GM12878 (cell line): ENCODE measurements around the gene SERHL2. TPM values are rescaled to one million over a fixed set of nuclear protein-coding genes. Genes with fewer than 3 reads are reported as not detected.
"Not testable (repeated sequence)": the region's sequence is repeated elsewhere in the genome, so short reads cannot be mapped to it uniquely, and the experiment has no call there.

Source experiments
- ATAC-seq: fragments of 200-7000 bp; cut with Tn5 transposase; 3 replicates; pipeline ENCODE4 v1.9.1; 2020; ENCODE audit warnings: mild to moderate bottlenecking, moderate library complexity
- BruUV-seq: library from RNA; stranded (reverse); fragments of 400-500 nt; replicated peaks from 2 replicates; lab custom pipeline; 2021; lab: Mats Ljungman, UMichigan
- CTCF ChIA-PET: fragments of 300-600 bp; sonication (Branson Sonifier 250); formaldehyde crosslinking; extraction: SDS; loops from one replicate; lab custom pipeline; 2021; ENCODE audit warnings: inconsistent platforms; lab: Yijun Ruan, JAX
- POLR2A ChIA-PET: fragments of 350-600 bp; formaldehyde crosslinking; extraction: SDS; loops from one replicate; lab custom pipeline; 2021; ENCODE audit warnings: inconsistent platforms; lab: Charles Lee
- RAD21 ChIA-PET: fragments of 300-600 bp; sonication (Branson Sonifier 250); formaldehyde crosslinking; loops from one replicate; lab custom pipeline; 2023; ENCODE audit warnings: antibody characterized with exemption; ENCODE audit not compliant: unreplicated experiment; lab: Charles Lee
- SMC1A ChIA-PET: fragments of 300-600 bp; sonication (Branson Sonifier 250); formaldehyde crosslinking; loops from one replicate; lab custom pipeline; 2023; ENCODE audit not compliant: unreplicated experiment, uncharacterized antibody; lab: Charles Lee
- DNase-seq: peaks from one replicate; pipeline ENCODE4 v3.0.0-alpha.2; 2011; ENCODE audit warnings: low read depth, low spot score
- FAIRE-seq: peaks from 3 replicates; lab custom pipeline; 2011; peaks lifted over from hg19 to GRCh38; lab: Jason Lieb, UNC
- H2AFZ ChIP-seq: 2 replicates; pipeline ENCODE4 v1.6.0; 2011; ENCODE audit warnings: low read depth, low read length, control low read depth; ENCODE audit not compliant: control insufficient read depth
- H3K27ac ChIP-seq: 2 replicates; pipeline ENCODE4 v1.5.1; 2011; ENCODE audit warnings: control low read depth; ENCODE audit not compliant: control insufficient read depth, insufficient read depth
- H3K27me3 ChIP-seq, 2 experiments: replicated peaks in 1 of 2; 2 replicates each; pipeline versions ENCODE4 v1.6.0 to v1.6.1; 2011; ENCODE audit warnings: low read length in 1 of 2; ENCODE audit not compliant: control insufficient read depth in 2 of 2, insufficient read depth in 2 of 2
- H3K36me3 ChIP-seq, 2 experiments: 2 replicates each; pipeline ENCODE4 v1.5.1; 2011; ENCODE audit warnings: low read length in 1 of 2; ENCODE audit not compliant: control insufficient read depth in 2 of 2, insufficient read depth in 2 of 2
- H3K4me1 ChIP-seq: 2 replicates; pipeline ENCODE4 v1.6.1; 2011; ENCODE audit warnings: mild to moderate bottlenecking, low read length, moderate library complexity, mixed read lengths; ENCODE audit not compliant: control insufficient read depth, insufficient read depth
- H3K4me2 ChIP-seq: 2 replicates; pipeline ENCODE4 v1.6.0; 2011; ENCODE audit warnings: control low read depth; ENCODE audit not compliant: control insufficient read depth, insufficient read depth
- H3K4me3 ChIP-seq: fragments of 200-600 bp; sonication (generic); 2 replicates; pipeline ENCODE4 v1.5.1; 2016
- H3K79me2 ChIP-seq: 2 replicates; pipeline ENCODE4 v1.6.0; 2011; ENCODE audit warnings: low read length; ENCODE audit not compliant: control insufficient read depth, insufficient read depth
- H3K9ac ChIP-seq: 2 replicates; pipeline ENCODE4 v1.8.0; 2011; ENCODE audit warnings: low read length, control low read depth, mixed read lengths; ENCODE audit not compliant: control insufficient read depth, insufficient read depth
- H3K9me3 ChIP-seq: replicated peaks from 3 replicates; pipeline ENCODE4 v1.5.1; 2011; ENCODE audit warnings: mild to moderate bottlenecking, low read length; ENCODE audit not compliant: control insufficient read depth, insufficient read depth
- H4K20me1 ChIP-seq: 2 replicates; pipeline ENCODE4 v1.6.0; 2011; ENCODE audit not compliant: control insufficient read depth, insufficient read depth
- CHD2 ChIP-seq: IDR thresholded peaks from 2 replicates; pipeline ENCODE4 v1.6.1; 2011; ENCODE audit warnings: low read depth, low read length, improper control_type of control experiment, borderline replicate concordance
- KDM1A ChIP-seq: fragments of 200-600 bp; sonication (generic); IDR thresholded peaks from 2 replicates; pipeline ENCODE4 v1.6.1; 2016; ENCODE audit warnings: borderline replicate concordance
- MTA2 ChIP-seq: fragments of 450-650 bp; IDR thresholded peaks from 2 replicates; pipeline ENCODE4 v1.6.1; 2016; ENCODE audit warnings: low read depth, mild to moderate bottlenecking, moderate library complexity
- SMARCA5 ChIP-seq: fragments of 450-650 bp; IDR thresholded peaks from 2 replicates; pipeline ENCODE4 v1.6.1; 2017; ENCODE audit warnings: mild to moderate bottlenecking
- WGBS: methylation state at CpG from one replicate; pipeline ENCODE4 v1.1.6; 2016; ENCODE audit warnings: low lambda C conversion rate; ENCODE audit not compliant: insufficient replicate concordance, insufficient coverage; ENCODE audit errors: missing lambda C conversion rate; 5-methylcytosine and 5-hydroxymethylcytosine counted together
- in situ Hi-C: fragments of 300-500 bp; cut with MboI; formaldehyde crosslinking; loops from 9 replicates; pipeline ENCODE4 v1.14.3; 2018; ENCODE audit warnings: mixed read lengths
- intact Hi-C: fragments of 100-400 bp; cut with micrococcal nuclease; formaldehyde crosslinking; loops from one replicate; pipeline ENCODE4 v1.14.2; 2022; ENCODE audit not compliant: unreplicated experiment
- polyA plus RNA-seq, 11 experiments: library from polyadenylated mRNA; depleted of rRNA in 4 of 11; unstranded in 6 of 11; stranded (reverse) in 5 of 11; fragments of >200 nt; fragmentation: Nextera tagmentation in 4 of 11; fragmentation: Illumina TruSeq in 1 of 11; extraction: Ambion mirVana in 4 of 11; extraction: Trizol in 1 of 11; gene quantifications; 1 replicate in 1 of 11; 2 replicates in 10 of 11; pipeline versions ENCODE4 v1.2.1 to v1.2.3, GENCODE V29; 2011 to 2016; ENCODE audit warnings: inconsistent platforms in 2 of 11, missing spikeins in 2 of 11, low read depth in 1 of 11
- total RNA-seq, 4 experiments: library from RNA; depleted of rRNA in 3 of 4; stranded (reverse); fragments of >200 nt in 3 of 4; fragmentation: Illumina TruSeq in 1 of 4; extraction: Trizol in 1 of 4; gene quantifications; 2 replicates each; pipeline versions ENCODE4 v1.2.1 to v1.2.3, GENCODE V29; 2013 to 2021
- TF ChIP-seq, protein P1 (sequence below): IDR thresholded peaks from 2 replicates; pipeline ENCODE4 v1.6.1; 2011; ENCODE audit warnings: borderline replicate concordance, low read depth, mild to moderate bottlenecking, moderate library complexity, mixed read lengths, low read length; ENCODE audit not compliant: insufficient read depth; ENCODE audit errors: extremely low read length
- TF ChIP-seq, protein P2 (sequence below): fragments of 450-650 bp; IDR thresholded peaks from 2 replicates; pipeline ENCODE4 v1.6.1; 2016; ENCODE audit warnings: mild to moderate bottlenecking, moderate library complexity, borderline replicate concordance

The SERHL2 gene
- total and polyA plus RNA-seq, 10 of the 15 experiments (the other 5 are each of a cell fraction or from before 2014, with no cell fraction given), result 0.63 to 2.0 (median 1.2) TPM

DNA sequence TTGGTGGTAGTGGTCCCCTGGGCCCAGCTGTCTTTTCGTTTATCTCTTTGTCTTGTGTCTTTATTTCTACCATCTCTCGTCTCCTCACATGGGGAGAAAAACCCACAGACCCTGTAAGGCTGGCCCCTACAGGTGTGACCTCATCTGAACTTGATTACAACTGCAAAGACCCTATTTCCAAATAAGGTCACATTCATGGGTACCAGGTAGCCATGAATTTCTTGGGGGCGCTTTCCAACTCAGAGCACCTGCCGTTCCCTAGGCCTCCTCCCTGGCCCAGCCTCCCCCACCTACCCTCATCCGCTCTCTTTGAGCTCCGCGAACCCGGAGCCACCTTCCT lies 20.1 kb upstream of the SERHL2 start (continued):
- TF ChIP-seq MTA2, result no peak
- TF ChIP-seq, protein P1, sequence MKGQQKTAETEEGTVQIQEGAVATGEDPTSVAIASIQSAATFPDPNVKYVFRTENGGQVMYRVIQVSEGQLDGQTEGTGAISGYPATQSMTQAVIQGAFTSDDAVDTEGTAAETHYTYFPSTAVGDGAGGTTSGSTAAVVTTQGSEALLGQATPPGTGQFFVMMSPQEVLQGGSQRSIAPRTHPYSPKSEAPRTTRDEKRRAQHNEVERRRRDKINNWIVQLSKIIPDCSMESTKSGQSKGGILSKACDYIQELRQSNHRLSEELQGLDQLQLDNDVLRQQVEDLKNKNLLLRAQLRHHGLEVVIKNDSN, result no peak
- TF ChIP-seq SMARCA5, result 0 out of 2 replicates have a peak, but pooled peaks have one; percentile 74
- TF ChIP-seq CHD2, result no peak
- TF ChIP-seq KDM1A, result no peak
- TF ChIP-seq, protein P2, sequence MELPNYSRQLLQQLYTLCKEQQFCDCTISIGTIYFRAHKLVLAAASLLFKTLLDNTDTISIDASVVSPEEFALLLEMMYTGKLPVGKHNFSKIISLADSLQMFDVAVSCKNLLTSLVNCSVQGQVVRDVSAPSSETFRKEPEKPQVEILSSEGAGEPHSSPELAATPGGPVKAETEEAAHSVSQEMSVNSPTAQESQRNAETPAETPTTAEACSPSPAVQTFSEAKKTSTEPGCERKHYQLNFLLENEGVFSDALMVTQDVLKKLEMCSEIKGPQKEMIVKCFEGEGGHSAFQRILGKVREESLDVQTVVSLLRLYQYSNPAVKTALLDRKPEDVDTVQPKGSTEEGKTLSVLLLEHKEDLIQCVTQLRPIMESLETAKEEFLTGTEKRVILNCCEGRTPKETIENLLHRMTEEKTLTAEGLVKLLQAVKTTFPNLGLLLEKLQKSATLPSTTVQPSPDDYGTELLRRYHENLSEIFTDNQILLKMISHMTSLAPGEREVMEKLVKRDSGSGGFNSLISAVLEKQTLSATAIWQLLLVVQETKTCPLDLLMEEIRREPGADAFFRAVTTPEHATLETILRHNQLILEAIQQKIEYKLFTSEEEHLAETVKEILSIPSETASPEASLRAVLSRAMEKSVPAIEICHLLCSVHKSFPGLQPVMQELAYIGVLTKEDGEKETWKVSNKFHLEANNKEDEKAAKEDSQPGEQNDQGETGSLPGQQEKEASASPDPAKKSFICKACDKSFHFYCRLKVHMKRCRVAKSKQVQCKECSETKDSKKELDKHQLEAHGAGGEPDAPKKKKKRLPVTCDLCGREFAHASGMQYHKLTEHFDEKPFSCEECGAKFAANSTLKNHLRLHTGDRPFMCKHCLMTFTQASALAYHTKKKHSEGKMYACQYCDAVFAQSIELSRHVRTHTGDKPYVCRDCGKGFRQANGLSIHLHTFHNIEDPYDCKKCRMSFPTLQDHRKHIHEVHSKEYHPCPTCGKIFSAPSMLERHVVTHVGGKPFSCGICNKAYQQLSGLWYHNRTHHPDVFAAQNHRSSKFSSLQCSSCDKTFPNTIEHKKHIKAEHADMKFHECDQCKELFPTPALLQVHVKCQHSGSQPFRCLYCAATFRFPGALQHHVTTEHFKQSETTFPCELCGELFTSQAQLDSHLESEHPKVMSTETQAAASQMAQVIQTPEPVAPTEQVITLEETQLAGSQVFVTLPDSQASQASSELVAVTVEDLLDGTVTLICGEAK, result peak; percentile 51

DNA sequence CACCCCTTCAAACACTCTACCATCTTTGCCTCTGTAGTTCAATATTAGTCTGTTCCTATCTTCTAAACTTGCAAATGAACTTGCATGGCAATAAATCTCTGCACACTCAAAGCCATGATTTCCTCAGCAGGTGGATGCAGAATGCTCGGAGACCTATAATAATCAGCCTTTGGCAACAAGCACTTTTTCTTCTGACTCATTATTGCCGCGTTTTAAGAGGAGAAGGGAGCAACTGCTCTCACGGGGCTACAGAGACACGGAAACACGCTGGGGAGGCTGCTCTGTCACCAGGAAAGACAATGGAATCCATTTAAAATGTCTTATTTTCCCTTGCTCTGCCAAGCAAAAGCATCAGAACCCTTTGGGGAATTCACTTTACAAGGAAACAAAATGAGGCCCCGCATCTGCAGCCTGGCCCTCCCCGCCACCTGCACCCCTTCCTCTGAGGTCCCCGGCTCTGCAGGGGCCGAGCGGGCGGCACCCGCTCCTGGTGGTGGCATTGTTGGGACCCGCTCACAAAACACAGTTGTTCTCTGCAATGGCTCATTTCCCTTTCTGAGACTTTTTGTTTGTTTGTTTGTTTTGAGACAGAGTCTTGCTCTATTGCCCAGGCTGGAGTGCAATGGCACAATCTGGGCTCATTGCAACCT lies 18.5 kb upstream of the SERHL2 start:
- H3K79me2 ChIP-seq, POLR2A ChIA-PET, H3K36me3 ChIP-seq, H3K27ac ChIP-seq, BruUV-seq, H3K9me3 ChIP-seq, ATAC-seq, H4K20me1 ChIP-seq, H3K4me2 ChIP-seq, in situ Hi-C loops, SMC1A ChIA-PET, H3K4me3 ChIP-seq, intact Hi-C loops, H3K9ac ChIP-seq, FAIRE-seq, H2AFZ ChIP-seq, DNase-seq, H3K27me3 ChIP-seq, CTCF ChIA-PET: not testable (repeated sequence)
- WGBS, result 71% methylated on average over 3 of the region's 14 CpGs
- H3K4me1 ChIP-seq, result peaks cover 30% of the 10 kb centered on the region
- RAD21 ChIA-PET, result interaction anchor here (1.2 kb wide), 1 partner anchor 79 kb away, joined by 3 read pairs; the partner anchor contains the start of gene POLDIP3
